C4-2B (cell line): Measurements from ENCODE around the gene ZNF350.
"Not testable (repeated sequence)": the region's sequence is repeated elsewhere in the genome, so short reads cannot be mapped to it uniquely, and the experiment has no call there.

Source experiments
- H3K27ac ChIP-seq: fragments of 450-650 bp; 2 replicates; pipeline ENCODE4 v1.5.1; 2017
- CTCF ChIP-seq: fragments of 450-650 bp; conservative IDR thresholded peaks from 2 replicates; pipeline ENCODE4 v1.5.1; 2017; ENCODE audit warnings: mild to moderate bottlenecking
- ZFX ChIP-seq: fragments of 450-650 bp; IDR thresholded peaks from 2 replicates; pipeline ENCODE4 v1.6.1; 2017

The ZNF350 gene

GRCh38 chr19:51986309-51987291 is at the start of gene ZNF350:
Gene ZNF350, minus strand, starts transcription at chr19:51986840. Its CDS starts 12,480 bp downstream, at chr19:51974360.
- TF ChIP-seq CTCF (no peak), ZFX (peak; percentile 35)
- H3K27ac ChIP-seq: peak within 1 kb of the TSS; percentile 72

DNA sequence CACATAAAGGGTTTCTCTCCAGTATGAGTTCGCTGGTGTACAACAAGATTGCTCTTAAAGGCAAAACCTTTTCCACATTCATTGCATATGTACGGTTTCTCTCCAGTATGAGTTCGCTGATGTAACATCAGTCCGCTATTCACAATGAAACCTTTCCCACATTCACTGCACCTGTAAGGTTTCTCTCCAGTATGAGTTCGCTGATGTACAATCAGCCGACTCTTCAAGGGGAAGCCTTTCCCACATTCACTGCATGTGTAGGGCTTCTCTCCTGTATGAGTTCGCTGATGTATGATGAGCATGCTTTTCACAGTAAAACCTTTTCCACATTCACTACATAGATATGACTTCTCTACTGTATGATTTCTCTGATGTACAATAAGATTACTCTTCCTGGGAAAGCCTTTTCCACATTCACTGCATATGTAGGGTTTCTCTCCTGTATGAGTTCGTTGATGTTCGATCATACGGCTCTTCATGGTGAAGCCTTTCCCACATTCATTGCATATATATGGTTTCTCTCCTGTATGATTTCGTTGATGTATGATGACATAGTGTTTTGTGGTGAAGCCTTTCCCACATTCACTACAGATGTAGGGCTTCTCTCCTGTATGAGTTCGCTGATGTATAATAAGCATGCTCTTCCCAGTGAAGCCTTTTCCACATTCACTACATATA is 47.5 kb upstream of the ZNF350 start:
- TF ChIP-seq ZFX: no peak
- no peak for TF ChIP-seq CTCF
- no peak overlapping the region for H3K27ac ChIP-seq

GRCh38 chr19:52028780-52029123 is 42.1 kb upstream of the ZNF350 start:
- no peak for TF ChIP-seq ZFX
- TF ChIP-seq CTCF: no peak
- H3K27ac ChIP-seq: peak overlapping the region; percentile 77

DNA sequence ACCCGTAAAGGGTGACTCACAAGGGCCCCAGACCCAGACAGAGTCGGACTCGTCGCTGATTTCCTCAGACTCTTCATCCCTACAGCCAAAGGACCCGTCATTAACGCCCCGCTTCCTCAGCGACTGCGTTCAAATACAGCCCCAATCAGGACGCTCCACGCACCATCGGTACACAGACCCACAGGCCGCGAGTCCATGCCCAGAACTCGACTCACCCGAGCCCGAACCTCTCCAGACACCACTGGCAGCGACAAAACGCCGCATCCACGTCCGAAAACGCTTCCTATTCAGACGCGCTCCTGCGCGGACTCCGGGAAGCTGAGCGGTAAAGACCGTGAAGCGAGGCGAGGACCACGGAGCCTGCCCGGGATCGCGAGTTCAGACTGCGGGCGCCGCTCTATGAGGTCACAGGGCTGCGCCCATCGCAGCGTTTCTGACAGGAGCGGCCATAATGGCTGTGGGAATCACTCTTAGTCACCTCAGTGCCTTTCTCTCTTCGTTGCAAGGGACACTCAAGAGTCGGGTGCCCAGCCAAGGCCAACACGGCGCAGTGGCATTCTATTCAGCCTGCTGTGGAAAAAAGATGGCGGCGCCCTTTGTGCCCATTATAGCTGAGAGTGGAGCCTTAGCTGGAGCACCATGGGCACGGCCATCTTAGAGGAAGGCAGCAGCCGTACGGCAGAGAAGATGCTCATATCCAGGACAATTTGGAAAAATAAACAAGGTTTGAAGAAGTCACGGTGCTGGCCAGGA is 41.6 kb upstream of the ZNF350 start, which contains the start of gene ZNF614:
Gene ZNF614, minus strand, starts transcription at position 353 of the 753 bp plus-strand sequence. CDS start 2,634 bp downstream, outside the sequence.
- peak within 1 kb of the TSS; percentile 77 for H3K27ac ChIP-seq
- TF ChIP-seq ZFX (peak; percentile 63), CTCF (no peak)

GRCh38 chr19:52026255-52026990 is 39.8 kb upstream of the ZNF350 start:
- not testable (repeated sequence) for H3K27ac ChIP-seq

GRCh38 chr19:52024478-52024877 is 37.8 kb upstream of the ZNF350 start:
- not testable (repeated sequence) for H3K27ac ChIP-seq

DNA sequence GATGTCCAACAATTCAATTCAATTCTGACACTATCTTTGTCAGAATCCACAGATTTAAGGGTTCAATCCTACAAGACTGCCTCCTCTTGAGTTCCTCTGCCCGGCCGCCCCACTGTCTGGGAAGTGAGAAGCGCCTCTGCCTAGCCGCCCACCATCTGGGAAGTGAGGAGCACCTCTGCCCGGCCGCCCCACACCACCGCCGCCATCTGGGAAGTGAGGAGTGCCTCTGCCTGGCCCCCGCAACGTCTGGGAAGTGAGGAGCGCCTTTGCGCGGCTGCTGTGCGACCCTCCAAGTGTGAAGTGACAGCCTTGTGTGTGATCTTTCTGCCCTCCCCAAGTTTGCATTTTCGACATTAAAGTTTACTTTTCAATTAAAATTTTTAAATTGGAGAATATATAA is 35.6 kb upstream of the ZNF350 start:
- TF ChIP-seq CTCF (no peak), ZFX (no peak)
- H3K27ac ChIP-seq: no peak overlapping the region
